Measurements from ENCODE around the gene MESP2.

GRCh38 chr15:89777073-89777751, 1.1 kb downstream of the MESP2 start:
- TF ChIP-seq ARID1B (IDR thresholded peaks at IDR 0.05): no peak
- TF ChIP-seq FOS (IDR thresholded peaks at IDR 0.05; ENCODE audit: extremely low read depth, insufficient read length): no peak
- TF ChIP-seq CTCF (IDR thresholded peaks at IDR 0.05 in 2 of 3, conservative IDR thresholded peaks at IDR 0.05 in 1 of 3; ENCODE audit: insufficient read depth in 2 of 3, low read depth in 1 of 3, low read length in 3 of 3): no peak
- TF ChIP-seq MEF2A (IDR thresholded peaks at IDR 0.05; ENCODE audit: control insufficient read depth, low read depth, low read length): no peak
- TF ChIP-seq CREB1 (IDR thresholded peaks at IDR 0.05): no peak
- no peak for TF ChIP-seq CREB1 (CRISPR knock-in tag; IDR thresholded peaks at IDR 0.05)
- no peak for TF ChIP-seq NFXL1 (CRISPR knock-in tag; IDR thresholded peaks at IDR 0.05)
- no peak for TF ChIP-seq SNRNP70 (optimal IDR thresholded peaks at IDR 0.05; ENCODE audit: low read depth, low read length)
- no peak for TF ChIP-seq SIN3A (IDR thresholded peaks at IDR 0.05; ENCODE audit: borderline replicate concordance in 2 of 2, control insufficient read depth in 1 of 2, low read depth in 2 of 2, low read length in 2 of 2)
- no peak for TF ChIP-seq POLR2AphosphoS5 (IDR thresholded peaks at IDR 0.05; ENCODE audit: control insufficient read depth, insufficient read depth, low read depth, low read length)
